ENCODE measurements around the gene GGCX. TPM values are rescaled to one million over a fixed set of nuclear protein-coding genes. Genes with fewer than 3 reads are reported as not detected.

Gene GGCX
- total and polyA plus RNA-seq, 2 of the 13 experiments (the other 11 are each of a cell fraction or from before 2014, with no cell fraction given): 72.5 to 103 TPM

GRCh38 chr2:85558160-85558559, 3.1 kb downstream of the GGCX start (continued):
- 0 out of 2 replicates have a peak, but pooled peaks have one; percentile 29 for TF ChIP-seq PRDM10 (CRISPR knock-in tag; IDR thresholded peaks at IDR 0.05; ENCODE audit: low read depth)
- no peak for TF ChIP-seq NR1H2 (CRISPR knock-in tag; IDR thresholded peaks at IDR 0.05; ENCODE audit: borderline replicate concordance, low read depth)
- TF ChIP-seq ZNF552 (CRISPR knock-in tag; IDR thresholded peaks at IDR 0.05; ENCODE audit: borderline replicate concordance): no peak
- TF ChIP-seq, protein P1, sequence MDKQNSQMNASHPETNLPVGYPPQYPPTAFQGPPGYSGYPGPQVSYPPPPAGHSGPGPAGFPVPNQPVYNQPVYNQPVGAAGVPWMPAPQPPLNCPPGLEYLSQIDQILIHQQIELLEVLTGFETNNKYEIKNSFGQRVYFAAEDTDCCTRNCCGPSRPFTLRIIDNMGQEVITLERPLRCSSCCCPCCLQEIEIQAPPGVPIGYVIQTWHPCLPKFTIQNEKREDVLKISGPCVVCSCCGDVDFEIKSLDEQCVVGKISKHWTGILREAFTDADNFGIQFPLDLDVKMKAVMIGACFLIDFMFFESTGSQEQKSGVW (CRISPR knock-in tag; IDR thresholded peaks at IDR 0.05; ENCODE audit: borderline replicate concordance): no peak
- TF ChIP-seq ETV5 (CRISPR knock-in tag; IDR thresholded peaks at IDR 0.05; ENCODE audit: borderline replicate concordance): no peak
- no peak for TF ChIP-seq CSRNP1 (CRISPR knock-in tag; IDR thresholded peaks at IDR 0.05)
- peak; percentile 20 for TF ChIP-seq HNRNPK (IDR thresholded peaks at IDR 0.05; ENCODE audit: low read depth, low read length, poor library complexity, severe bottlenecking)
- no peak for TF ChIP-seq GTF2F1 (IDR thresholded peaks at IDR 0.05; ENCODE audit: low read length)
- TF ChIP-seq KDM6A (CRISPR knock-in tag; IDR thresholded peaks at IDR 0.05; ENCODE audit: low read depth): 0 out of 2 replicates have a peak, but pooled peaks have one; percentile 33
- TF ChIP-seq MAFF (IDR thresholded peaks at IDR 0.05; ENCODE audit: low read depth, low read length): no peak
- TF ChIP-seq, protein P2, sequence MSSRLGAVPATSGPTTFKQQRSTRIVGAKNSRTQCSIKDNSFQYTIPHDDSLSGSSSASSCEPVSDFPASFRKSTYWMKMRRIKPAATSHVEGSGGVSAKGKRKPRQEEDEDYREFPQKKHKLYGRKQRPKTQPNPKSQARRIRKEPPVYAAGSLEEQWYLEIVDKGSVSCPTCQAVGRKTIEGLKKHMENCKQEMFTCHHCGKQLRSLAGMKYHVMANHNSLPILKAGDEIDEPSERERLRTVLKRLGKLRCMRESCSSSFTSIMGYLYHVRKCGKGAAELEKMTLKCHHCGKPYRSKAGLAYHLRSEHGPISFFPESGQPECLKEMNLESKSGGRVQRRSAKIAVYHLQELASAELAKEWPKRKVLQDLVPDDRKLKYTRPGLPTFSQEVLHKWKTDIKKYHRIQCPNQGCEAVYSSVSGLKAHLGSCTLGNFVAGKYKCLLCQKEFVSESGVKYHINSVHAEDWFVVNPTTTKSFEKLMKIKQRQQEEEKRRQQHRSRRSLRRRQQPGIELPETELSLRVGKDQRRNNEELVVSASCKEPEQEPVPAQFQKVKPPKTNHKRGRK (CRISPR knock-in tag; IDR thresholded peaks at IDR 0.05): no peak
- no peak for TF ChIP-seq DMAP1 (CRISPR knock-in tag; IDR thresholded peaks at IDR 0.05)
- no peak for TF ChIP-seq NBN (conservative IDR thresholded peaks at IDR 0.05)
- no peak for TF ChIP-seq RAD51 (IDR thresholded peaks at IDR 0.05; ENCODE audit: borderline replicate concordance)
- no peak for TF ChIP-seq ZSCAN31 (CRISPR knock-in tag; IDR thresholded peaks at IDR 0.05; ENCODE audit: low read depth)
- TF ChIP-seq PLRG1 (conservative IDR thresholded peaks at IDR 0.05): no peak
- no peak for TF ChIP-seq TBL1XR1 (IDR thresholded peaks at IDR 0.05; ENCODE audit: borderline replicate concordance, low read length, partially characterized antibody)
- no peak for TF ChIP-seq NR2F2 (IDR thresholded peaks at IDR 0.05; ENCODE audit: borderline replicate concordance, low read depth)
- TF ChIP-seq SUZ12 (IDR thresholded peaks at IDR 0.05; ENCODE audit: low read depth, low read length): no peak
- no peak for TF ChIP-seq BRCA1 (CRISPR knock-in tag; IDR thresholded peaks at IDR 0.05)
- peak; percentile 75 for TF ChIP-seq ISL2 (CRISPR knock-in tag; IDR thresholded peaks at IDR 0.05)
- 0 out of 2 replicates have a peak, but pooled peaks have one; percentile 44 for TF ChIP-seq ARNT2 (CRISPR knock-in tag; IDR thresholded peaks at IDR 0.05; ENCODE audit: low read depth)
- no peak for TF ChIP-seq TEAD2 (CRISPR knock-in tag; IDR thresholded peaks at IDR 0.05)
- TF ChIP-seq, protein P3, sequence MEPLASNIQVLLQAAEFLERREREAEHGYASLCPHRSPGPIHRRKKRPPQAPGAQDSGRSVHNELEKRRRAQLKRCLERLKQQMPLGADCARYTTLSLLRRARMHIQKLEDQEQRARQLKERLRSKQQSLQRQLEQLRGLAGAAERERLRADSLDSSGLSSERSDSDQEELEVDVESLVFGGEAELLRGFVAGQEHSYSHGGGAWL (CRISPR knock-in tag; IDR thresholded peaks at IDR 0.05): no peak

Measured in HepG2 (cell line).